Effector memory CD8-positive, alpha-beta T cell (primary cell): Measurements from ENCODE around the gene FADS6.

Experiments
- ATAC-seq: fragments of 150-1000 bp; cut with Tn5 transposase; replicated peaks from 2 replicates; pipeline ENCODE4 v1.10.0; 2021; ENCODE audit warnings: mild to moderate bottlenecking, moderate library complexity
- DNase-seq, 3 experiments: peaks; one replicate each; pipeline ENCODE4 v3.0.0; 2021
- H3K27ac Mint-ChIP-seq, 2 donors: one replicate each; pipeline ENCODE4 v1.8.0; 2022; ENCODE audit warnings: mild to moderate bottlenecking in 2 of 2, mixed read lengths in 2 of 2, moderate library complexity in 2 of 2
- H3K27me3 Mint-ChIP-seq, 2 donors: one replicate each; pipeline ENCODE4 v1.8.0; 2022; ENCODE audit warnings: mixed read lengths in 2 of 2
- H3K36me3 Mint-ChIP-seq: one replicate; pipeline ENCODE4 v1.8.0; 2022; ENCODE audit warnings: mild to moderate bottlenecking, moderate library complexity, mixed read lengths; ENCODE audit not compliant: insufficient read depth
- H3K4me1 Mint-ChIP-seq, 2 donors: one replicate each; pipeline ENCODE4 v1.8.0; 2022; ENCODE audit warnings: low read depth in 2 of 2, mixed read lengths in 2 of 2
- H3K4me3 Mint-ChIP-seq, 2 donors: one replicate each; pipeline ENCODE4 v1.8.0; 2022; ENCODE audit warnings: mild to moderate bottlenecking in 2 of 2, mixed read lengths in 2 of 2, moderate library complexity in 2 of 2
- H3K9me3 Mint-ChIP-seq, 2 donors: one replicate each; pipeline ENCODE4 v1.8.0; 2022; ENCODE audit warnings: mixed read lengths in 2 of 2

The FADS6 gene

DNA sequence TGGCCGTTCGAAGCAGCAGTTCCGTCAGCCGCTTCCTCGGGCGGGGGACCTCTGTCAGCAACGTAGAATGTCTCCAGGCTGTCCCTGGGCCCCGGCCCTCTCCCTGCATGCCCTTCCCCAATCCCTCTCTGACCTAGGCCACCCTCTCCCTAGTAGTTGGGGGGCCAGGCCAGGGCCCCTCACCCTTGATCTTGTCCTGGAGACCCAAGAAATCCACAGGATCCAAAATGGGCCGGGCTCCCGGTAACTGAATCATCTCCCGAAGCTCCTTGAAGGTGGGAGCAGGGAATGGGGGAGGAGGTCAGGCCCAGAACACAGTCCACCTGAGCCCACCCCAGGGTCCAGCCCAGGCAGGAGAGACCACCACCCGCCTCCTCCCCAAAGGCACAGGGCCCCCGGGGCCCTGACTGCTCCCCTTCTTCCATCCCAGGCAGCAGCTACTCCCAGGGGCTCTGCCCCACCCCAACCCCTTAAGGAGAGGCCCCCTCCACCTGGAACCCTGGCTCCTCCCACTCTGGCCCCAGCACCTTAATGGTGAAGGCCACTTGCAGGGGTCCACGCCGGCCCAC, 29.1 kb downstream of the FADS6 start:
- Mint-ChIP-seq H3K27me3 (peaks cover 19 to 27% of the 10 kb centered on the region in 2 donors), H3K4me3 (no peak overlapping the region), H3K36me3 (peaks cover 5% of the 10 kb centered on the region), H3K9me3 (no peaks in the 10 kb centered on the region), H3K27ac (peak overlapping the region in 1 of 2 donors; percentile 55), H3K4me1 (peaks cover 15 to 18% of the 10 kb centered on the region in 2 donors)
- ATAC-seq (no peak), DNase-seq (no peak)

DNA sequence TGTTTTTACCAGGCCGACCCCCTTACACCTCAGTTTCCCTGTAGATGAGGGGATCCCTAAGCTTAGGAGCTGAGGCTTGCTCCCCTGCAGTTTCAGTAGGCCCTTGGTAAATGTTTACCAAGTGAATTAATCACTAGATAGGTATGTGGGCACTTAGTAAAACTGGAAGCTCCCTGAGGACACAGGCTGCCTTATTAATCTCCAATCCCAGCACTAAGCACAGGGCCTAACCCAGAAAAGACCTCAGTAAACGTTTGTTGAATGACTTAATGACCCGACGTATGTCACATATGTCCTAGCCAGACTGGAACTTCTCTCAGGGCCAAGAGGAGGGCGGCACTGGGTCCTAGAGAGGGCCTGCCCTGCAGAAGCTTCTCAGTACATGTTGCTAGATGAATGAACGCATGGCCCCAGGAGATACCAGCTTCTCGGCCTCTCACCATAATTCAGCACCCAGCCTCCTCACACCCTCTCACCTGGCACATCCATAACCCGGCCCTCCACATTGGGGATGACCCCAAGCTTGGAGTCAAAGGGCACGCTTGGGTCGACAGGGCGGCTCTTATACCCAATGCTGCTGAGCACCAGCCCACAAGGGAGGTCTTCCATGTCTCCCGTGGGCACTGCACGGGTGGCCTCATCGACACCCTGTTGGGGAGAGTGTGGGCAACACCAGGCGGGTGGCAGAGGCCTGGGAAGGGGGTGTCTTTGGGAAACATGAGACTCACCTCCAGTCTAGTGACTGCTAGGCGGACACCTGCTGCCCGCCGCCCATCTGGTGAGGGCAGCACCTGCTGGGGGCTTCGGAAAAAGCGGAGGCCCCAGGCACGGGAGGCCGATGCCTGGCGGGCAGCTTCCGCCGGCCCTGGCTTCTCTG, 29.8 kb downstream of the FADS6 start:
- H3K9me3 Mint-ChIP-seq, result no peaks in the 10 kb centered on the region
- H3K27me3 Mint-ChIP-seq, result peaks cover 26 to 35% of the 10 kb centered on the region in 2 donors
- no peak overlapping the region for H3K4me3 Mint-ChIP-seq

DNA sequence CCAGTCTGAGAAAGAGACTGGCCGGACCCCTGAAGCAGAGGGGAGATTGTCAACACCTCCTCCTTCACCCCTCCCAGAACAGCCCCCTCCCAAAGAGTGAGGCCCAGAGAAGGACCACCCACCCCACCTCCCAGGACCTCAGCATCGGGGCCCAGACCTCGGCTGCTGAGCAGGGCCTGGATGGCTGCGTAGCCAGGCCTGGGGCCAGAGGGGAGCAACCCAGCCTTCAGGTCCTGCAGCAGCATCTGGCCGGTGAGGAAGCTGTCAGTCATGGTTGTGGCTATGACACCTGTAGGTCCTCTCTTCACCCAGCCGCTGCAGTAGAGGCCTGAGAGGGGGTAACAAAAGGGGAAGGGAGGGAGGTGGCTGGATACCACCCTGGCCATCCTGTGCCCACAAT, 30.5 kb downstream of the FADS6 start:
- H3K27ac Mint-ChIP-seq, result peak overlapping the region in 1 of 2 donors; percentile 17
- ATAC-seq (no peak), DNase-seq (no peak)
- H3K36me3 Mint-ChIP-seq, result peaks cover 5% of the 10 kb centered on the region
- no peaks in the 10 kb centered on the region for H3K9me3 Mint-ChIP-seq
- H3K27me3 Mint-ChIP-seq, result peaks cover 33 to 42% of the 10 kb centered on the region in 2 donors
- H3K4me1 Mint-ChIP-seq, result peaks cover 15 to 19% of the 10 kb centered on the region in 2 donors
- no peak overlapping the region for H3K4me3 Mint-ChIP-seq

More for the DNA sequence above, 29.8 kb downstream of the FADS6 start:
- peaks cover 5% of the 10 kb centered on the region for H3K36me3 Mint-ChIP-seq
- DNase-seq (no peak), ATAC-seq (no peak)
- H3K4me1 Mint-ChIP-seq, result peaks cover 15 to 19% of the 10 kb centered on the region in 2 donors
- H3K27ac Mint-ChIP-seq, result peak overlapping the region in 1 of 2 donors; percentile 17

DNA sequence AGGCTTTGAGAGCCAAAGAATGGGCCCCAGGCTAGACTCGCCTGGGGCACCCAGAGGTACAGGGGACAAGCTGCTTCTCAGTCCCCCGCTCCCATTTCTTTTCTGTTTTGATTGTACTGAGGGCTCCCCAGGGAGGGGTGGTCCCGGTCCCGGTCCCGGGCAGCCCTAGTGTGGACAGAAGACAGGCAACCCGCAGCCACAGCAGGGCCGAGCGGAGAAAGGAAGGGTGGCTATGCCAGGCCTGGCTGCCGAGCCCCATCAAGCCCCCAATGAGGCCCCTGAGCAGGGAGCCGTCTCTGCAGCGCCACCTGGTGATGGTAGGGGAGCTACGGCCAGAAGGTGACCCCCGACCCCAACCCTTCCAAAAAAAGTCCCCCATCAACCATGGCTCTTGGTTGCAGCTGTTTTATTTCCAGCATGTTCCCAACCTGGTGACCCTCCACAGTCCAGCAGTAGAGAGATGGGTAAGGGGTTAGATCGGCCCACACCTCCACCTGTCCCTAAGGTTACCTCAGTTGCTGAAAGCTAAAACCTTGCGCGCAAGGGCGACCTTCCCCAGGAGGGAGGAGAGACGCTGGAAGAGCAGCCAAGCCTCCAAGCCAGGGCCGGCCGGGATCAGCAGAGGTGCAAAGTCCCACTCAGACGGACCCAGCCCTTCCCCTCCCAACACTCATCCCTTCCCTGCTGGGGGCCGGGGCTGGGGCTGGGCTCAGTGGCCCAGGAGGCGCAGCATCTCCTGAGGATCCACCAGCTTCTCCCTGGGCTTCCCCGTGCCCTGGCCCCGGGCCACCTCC, 31.1 kb downstream of the FADS6 start:
- peak; percentile 55 to 64 (median 63) for DNase-seq
- Mint-ChIP-seq H3K27ac (no peak overlapping the region), H3K4me3 (peak overlapping the region; percentile 53 to 65), H3K36me3 (peaks cover 5% of the 10 kb centered on the region), H3K27me3 (peaks cover 40 to 48% of the 10 kb centered on the region in 2 donors), H3K4me1 (peaks cover 13 to 19% of the 10 kb centered on the region in 2 donors), H3K9me3 (no peaks in the 10 kb centered on the region)
- peak; percentile 55 for ATAC-seq

DNA sequence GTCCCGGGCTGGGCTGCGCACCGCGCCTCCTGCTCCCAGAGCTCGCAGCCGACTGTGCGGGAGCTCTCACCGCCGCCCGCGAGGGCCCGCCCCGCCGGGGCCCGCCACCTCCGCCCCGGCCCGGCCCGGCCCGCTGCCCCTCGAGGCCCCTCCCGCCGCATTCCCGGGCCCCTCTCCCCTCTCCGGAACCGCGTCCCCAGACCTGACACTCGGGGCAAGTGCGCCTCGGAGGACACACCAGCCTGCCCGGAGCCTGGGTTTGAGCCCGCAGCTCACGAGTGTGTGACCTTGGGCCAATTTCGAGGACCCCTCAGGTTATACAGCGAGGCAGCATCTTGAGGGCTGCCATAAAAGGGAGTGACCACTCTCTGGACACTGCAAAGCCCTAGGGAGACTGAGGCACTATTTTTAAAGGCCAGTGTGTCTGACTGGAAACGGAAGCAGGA, 31.7 kb downstream of the FADS6 start:
- H3K4me3 Mint-ChIP-seq, result peak overlapping the region; percentile 53 to 65
- H3K36me3 Mint-ChIP-seq, result peaks cover 5% of the 10 kb centered on the region
- DNase-seq (no peak), ATAC-seq (peak; percentile 18)
- no peaks in the 10 kb centered on the region for H3K9me3 Mint-ChIP-seq
- peaks cover 46 to 54% of the 10 kb centered on the region in 2 donors for H3K27me3 Mint-ChIP-seq
- H3K4me1 Mint-ChIP-seq, result peaks cover 12 to 19% of the 10 kb centered on the region in 2 donors
- no peak overlapping the region for H3K27ac Mint-ChIP-seq

DNA sequence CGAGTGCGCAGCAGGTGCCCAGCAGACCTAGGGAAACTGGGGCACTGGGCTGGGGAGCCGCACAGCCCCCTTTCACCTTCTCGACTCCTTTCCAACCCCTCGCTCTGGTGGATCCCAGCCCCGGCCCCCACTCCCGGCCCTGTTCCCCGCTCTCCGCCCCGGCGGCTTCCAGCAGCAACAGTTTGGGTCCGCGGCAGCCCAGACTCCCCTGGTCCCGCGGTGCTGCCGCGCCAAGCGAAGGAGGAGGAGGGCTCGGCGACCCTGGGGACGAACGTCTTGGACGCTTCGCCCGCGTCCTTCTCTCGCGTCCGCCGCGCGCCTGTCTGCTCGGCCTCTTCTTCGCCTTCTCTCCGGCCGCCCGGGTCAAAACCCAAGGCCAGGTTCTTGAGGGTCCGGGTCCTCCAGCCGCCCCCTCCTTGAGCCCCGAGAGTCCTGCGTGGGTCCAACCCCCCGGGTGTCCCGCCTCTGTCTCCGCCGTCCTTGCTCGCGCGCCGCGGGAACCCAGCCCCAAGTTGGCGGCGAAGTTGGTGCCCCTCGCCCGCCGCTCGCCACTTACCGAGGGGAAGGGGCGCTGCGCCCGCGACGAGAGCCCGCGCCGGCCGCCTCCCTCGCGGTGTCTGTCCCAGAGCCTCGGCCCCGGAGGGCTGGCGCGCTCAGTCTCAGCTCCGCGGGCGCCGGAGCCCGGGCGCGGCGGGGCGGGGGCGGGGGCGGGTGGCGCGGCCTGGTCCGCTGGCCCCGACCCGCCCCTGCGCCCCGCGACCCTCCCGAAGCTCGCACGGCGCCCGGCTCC, 32.4 kb downstream of the FADS6 start:
- H3K27me3 Mint-ChIP-seq, result peaks cover 52 to 60% of the 10 kb centered on the region in 2 donors
- H3K36me3 Mint-ChIP-seq, result peaks cover 5% of the 10 kb centered on the region
- no peaks in the 10 kb centered on the region for H3K9me3 Mint-ChIP-seq
- peak overlapping the region; percentile 62 to 73 for H3K4me3 Mint-ChIP-seq
- no peak for DNase-seq
- no peak overlapping the region for H3K27ac Mint-ChIP-seq
- ATAC-seq, result peak; percentile 6
- H3K4me1 Mint-ChIP-seq, result peaks cover 12 to 19% of the 10 kb centered on the region in 2 donors

DNA sequence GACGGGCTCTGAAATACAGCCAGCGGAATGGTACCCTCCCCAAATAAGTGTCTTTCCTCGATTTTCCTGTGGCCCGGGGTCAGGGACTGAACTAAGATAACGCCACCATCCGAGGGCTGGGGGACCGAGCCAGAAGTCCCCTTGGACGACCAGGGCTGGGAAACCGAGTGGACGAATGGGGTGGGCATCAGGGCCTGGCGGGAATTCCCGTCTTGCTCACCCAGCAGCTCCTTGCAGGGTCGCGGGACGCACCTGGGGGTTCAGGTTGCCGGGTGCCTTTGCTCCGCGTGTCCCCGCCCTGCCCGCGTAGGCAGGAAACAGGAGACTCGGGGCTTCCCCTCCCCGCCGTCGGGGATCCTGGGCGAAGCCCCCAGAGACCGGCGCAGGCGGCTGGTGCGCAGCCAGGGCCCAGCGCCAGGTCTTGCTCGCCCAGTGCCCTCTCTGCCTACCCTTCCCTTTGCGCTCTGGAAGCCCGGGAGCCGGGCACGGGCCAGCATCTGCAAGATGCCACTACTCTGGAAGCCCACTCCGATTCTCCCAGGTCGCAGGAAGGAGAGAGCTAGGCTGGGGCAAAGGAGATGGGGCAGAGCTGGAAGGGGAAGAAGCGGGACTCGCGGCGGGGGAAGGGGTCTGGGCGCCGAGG, 33.1 kb downstream of the FADS6 start:
- Mint-ChIP-seq H3K4me3 (peak overlapping the region; percentile 62 to 73), H3K36me3 (peaks cover 8% of the 10 kb centered on the region), H3K9me3 (no peaks in the 10 kb centered on the region), H3K27ac (no peak overlapping the region), H3K27me3 (peaks cover 59 to 68% of the 10 kb centered on the region in 2 donors), H3K4me1 (peaks cover 12 to 19% of the 10 kb centered on the region in 2 donors)
- ATAC-seq (peak; percentile 26), DNase-seq (no peak)

DNA sequence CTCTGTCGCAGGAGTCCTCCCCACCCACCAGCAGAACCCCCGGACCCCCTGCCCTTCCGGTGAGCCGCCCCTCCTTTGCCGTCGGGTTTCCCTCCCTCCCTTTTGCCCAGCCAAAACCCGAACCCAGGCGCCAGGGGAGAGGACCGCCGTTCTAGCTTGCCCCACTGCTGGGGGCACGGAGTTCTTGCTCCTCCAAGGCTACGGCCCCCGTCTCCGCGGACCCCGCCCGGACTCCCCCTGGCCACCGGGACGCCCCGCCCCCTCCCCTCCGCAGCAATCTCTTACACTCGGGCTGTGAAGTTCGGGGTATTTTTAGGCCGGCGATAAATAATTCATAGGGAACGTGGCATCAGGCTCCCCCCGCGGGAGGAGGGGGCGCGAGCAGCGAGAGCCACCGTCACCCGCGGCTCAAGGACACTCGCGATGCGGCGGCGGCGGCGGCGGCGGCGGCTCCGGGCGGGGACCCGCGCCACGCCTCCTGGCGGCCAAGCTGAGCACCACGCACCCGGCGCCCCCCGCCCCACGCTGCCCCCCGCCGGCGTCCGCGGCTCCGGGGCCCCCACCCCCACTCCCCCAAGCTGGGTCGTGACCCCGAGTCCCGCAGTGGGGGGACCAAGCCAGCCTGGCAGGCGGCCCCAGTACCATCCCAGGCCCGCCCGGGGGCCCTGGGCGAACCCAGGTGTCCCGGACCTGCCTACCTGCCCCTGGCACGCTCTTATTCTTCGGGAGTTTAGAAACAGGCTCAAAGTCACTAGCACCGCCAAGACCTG, 33.8 kb downstream of the FADS6 start, which contains the start of gene GRIN2C:
Gene GRIN2C (minus strand): TSS at position 427 of the 770 bp plus-strand sequence. CDS start 4,793 bp downstream, outside the sequence.
- peaks cover 5% of the 10 kb centered on the region for H3K36me3 Mint-ChIP-seq
- peak within 1 kb of the TSS in 1 of 2 donors; percentile 35 for H3K27ac Mint-ChIP-seq
- DNase-seq, result peak in 2 of 3 experiments; percentile 32 to 35
- H3K27me3 Mint-ChIP-seq, result peaks cover 66 to 75% of the 10 kb centered on the region in 2 donors
- no peaks in the 10 kb centered on the region for H3K9me3 Mint-ChIP-seq
- peak; percentile 43 for ATAC-seq
- H3K4me1 Mint-ChIP-seq, result peaks cover 7 to 13% of the 10 kb centered on the region in 2 donors
- peak within 1 kb of the TSS; percentile 69 to 73 for H3K4me3 Mint-ChIP-seq

DNA sequence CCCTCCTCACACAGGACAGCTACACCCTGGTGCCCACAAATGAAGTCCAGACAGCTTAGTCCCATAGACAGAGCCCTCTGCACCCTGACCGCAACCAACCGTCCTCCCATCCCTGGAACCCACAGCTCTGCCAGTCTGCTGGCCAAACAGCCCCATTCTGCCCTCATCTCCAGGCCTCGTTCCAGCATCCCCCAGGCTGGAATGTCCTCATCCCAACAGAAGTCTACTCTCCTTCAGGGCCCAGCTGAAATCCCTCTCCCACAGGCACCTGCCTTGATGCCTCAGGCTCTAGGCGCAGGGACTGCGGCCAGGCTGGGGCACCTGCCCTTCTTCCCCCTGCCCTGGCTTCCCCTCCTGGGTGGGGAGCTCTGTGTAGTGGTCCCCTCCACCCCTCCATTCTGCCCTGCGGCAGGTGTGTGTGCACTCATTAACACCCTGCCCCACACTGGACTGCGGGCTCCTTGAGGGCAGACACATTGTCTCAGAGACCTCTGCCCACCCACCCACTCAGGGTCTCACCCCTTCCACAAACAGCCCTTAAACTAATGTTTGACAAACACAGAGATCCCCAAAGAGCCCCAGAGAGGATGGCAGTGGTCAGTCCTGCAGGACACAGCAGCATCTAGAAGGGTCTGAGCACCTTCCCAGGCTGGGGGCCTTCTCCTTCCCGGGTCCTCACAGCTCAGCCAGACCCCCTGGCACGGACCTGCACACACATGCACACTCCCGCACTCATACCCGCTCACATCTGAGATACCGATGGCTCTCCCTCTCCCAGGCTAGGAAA, 34.6 kb downstream of the FADS6 start:
- H3K27ac Mint-ChIP-seq, result peak overlapping the region in 1 of 2 donors; percentile 35
- H3K4me3 Mint-ChIP-seq, result peak overlapping the region; percentile 61 to 69
- H3K36me3 Mint-ChIP-seq, result peaks cover 5% of the 10 kb centered on the region
- H3K27me3 Mint-ChIP-seq, result peaks cover 74 to 82% of the 10 kb centered on the region in 2 donors
- no peaks in the 10 kb centered on the region for H3K9me3 Mint-ChIP-seq
- DNase-seq, result no peak
- H3K4me1 Mint-ChIP-seq, result peaks cover 7 to 12% of the 10 kb centered on the region in 2 donors
- no peak for ATAC-seq

DNA sequence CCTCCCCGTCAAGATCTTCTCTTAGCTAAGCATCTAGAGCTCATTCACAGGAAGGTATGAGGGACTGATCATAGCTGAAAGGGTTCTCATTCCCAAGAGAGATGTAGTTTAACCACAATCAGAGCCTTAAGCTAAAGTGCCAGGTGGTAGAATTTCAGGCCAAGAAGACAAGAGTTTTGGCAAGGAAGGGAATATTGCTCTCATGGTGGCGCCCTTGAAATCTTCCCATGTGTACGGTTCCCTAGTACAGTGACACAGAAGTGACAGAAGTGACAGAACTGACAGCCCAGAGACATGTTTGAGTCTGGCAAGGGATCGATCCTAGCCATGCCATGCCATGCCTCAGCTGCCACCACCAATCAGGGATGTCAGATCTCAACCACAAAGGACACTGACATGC, 36.2 kb downstream of the FADS6 start:
- peaks cover 5% of the 10 kb centered on the region for H3K36me3 Mint-ChIP-seq
- peaks cover 11 to 14% of the 10 kb centered on the region in 2 donors for H3K4me1 Mint-ChIP-seq
- H3K4me3 Mint-ChIP-seq, result no peak overlapping the region
- DNase-seq, result no peak
- no peak overlapping the region for H3K27ac Mint-ChIP-seq
- no peak for ATAC-seq
- H3K9me3 Mint-ChIP-seq, result no peaks in the 10 kb centered on the region
- H3K27me3 Mint-ChIP-seq, result peaks cover 85 to 91% of the 10 kb centered on the region in 2 donors

DNA sequence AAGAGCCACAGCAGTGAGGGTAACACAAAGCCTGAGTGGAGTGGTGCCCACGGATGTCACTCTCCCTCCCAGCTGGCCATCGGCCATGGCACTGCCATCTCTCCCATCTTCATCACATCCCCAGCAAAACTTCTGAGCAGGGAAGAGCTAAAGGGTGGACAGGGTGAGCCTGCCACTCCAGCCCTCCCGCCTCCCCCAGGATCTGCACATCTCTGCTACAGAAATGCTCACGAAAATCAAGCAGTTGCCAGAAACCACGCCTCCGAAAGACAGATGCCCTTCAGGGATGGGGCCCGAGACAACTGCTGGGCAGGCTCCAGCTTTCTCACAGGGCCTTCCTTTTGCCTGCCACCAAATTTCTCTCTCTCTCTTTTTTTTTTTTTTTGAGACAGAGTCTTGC, 37.3 kb downstream of the FADS6 start:
- Mint-ChIP-seq H3K27ac (no peak overlapping the region), H3K4me3 (no peak overlapping the region), H3K4me1 (peaks cover 8 to 9% of the 10 kb centered on the region in 2 donors), H3K9me3 (no peaks in the 10 kb centered on the region), H3K36me3 (peaks cover 5% of the 10 kb centered on the region), H3K27me3 (peaks cover 83 to 92% of the 10 kb centered on the region in 2 donors)
- ATAC-seq (no peak), DNase-seq (no peak)
